NCI-H748 (cell line): ENCODE results near the gene RUNDC3A.
"Not testable (repeated sequence)": the region's sequence is repeated elsewhere in the genome, so short reads cannot be mapped to it uniquely, and the experiment has no call there.

Experiments used
- DNase-seq: peaks from one replicate; lab custom pipeline; 2025; ENCODE audit not compliant: unreplicated experiment; lab: John Stamatoyannopoulos, UW

RUNDC3A gene

DNA sequence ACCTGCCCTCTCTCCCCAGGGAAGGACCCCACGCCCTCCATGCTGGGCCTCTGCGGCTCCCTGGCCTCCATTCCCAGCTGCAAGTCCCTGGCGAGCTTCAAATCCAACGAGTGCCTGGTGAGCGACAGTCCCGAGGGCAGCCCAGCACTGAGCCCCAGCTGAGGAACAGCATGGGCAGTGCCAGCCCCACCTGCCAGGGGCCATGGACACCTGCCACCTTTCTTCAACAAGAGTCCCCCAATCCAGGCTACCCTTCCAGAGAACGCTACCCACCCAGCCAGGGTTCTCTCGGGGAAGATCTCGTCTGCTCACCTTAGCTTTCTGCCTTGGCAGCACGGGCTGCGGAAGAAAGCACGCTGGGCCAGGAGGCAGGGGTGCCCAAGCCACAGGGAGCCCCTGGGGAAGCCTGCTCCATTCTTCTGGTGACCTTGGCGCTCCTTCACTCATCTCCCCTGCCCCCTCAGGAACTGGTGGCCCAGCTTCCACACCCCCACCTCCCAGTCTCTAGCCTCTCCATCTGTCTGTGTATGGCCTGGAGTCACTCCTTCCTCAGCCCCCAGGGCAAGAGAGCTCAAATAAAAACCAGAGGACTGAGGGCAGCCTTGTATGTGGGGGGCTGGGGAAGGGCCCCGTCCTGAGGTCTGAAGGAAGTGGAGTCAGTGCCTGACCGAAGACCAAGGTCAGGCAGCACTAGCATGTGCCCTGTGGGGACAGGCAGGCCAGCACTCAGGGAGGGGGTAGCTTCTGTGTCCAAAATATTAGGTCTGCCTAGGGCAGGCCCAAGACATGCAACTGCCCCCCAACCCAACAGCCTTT is 9.9 kb downstream of the RUNDC3A start:
- DNase-seq = no peak

DNA sequence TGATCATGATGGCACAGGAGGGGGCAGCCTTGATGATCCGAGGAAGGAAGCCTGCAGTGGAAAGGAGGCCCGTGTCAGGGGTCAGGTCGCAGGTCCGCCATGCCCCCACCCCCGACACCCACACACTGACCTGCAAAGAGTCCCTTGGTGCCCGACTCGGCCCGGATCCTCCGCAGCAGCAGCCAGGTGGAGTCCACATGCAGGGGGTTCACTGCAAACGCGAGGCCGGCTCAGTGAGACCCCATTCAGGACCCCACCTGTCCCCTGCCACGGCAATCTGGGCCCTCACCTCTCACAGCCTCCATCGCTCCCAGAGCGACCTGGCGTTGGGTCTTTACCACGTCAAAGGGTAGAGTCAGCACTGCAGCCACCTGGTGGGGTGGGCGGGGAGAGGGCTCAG is 11.7 kb downstream of the RUNDC3A start:
- DNase-seq = no peak

DNA sequence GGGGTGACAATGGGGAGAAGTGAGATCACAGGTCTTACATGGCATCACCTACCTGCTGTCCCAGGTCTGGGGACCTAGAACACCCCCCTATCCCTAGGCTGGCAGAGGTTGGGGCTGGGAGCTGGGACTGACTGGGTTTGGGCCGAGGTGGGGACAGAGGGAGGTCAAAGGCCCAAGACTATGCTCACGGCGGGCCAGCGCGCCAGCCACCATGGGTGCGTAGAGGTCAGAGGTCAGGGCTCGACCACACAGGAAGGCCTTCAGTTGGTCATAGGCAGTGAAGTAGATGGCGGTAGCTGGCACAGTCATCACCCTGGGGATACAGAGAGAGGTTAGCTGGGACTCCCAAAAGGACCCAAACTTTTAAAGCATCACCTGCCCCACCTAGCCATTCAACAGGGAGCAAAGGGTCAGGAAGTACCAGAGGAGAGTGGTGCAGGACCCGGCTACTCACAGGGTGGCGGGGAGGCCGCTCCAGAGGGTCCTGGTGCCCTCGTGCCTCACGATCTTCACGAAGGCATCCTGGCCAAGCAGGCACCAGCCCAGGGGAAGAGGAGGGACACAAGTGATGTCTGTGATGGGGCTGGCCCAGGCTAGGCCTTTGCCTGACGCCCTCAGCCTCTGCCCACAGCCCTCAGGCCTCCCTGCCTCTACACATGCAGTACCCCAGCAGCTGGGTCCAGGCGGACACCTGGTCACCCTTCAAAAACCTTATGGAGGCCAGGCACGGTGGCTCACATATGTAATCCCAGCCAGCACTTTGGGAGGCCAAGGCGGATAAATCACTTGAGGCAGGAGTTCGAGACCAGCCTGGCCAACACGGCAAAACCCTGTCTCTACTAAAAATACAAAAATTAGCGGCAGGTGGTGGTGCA is 13.1 kb downstream of the RUNDC3A start:
- DNase-seq = no peak

DNA sequence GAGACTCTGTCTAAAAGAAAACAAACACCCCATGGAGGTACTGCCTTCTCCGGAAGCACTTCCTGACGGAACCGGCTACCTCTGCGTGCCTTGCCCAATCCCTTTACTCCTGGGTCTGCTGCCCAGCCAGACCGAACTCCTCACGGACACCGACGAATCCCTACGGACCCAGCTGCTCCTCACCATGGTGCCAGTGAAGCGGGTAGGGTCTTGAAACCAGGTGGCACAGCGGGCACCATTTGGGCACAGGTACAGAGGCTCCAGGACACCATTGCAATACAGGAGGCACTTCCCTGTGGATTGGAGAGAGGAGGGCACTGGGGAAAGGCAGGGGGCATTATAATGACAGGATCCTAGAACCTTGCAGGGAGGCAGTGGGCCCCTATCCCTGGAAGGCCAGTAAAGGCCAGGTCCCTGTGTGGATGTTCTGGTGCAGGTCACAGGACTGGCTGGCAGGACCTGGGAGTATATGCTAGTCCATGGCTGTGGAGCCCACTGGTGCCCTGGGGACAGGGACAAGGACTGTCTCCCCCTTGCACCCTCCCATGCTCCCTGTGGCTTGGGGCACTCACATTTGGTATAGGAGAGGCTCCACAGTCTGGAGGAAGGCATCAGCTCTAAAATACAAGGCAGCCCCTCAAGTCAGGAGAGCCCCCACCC is 14.0 kb downstream of the RUNDC3A start:
- DNase-seq = no peak

DNA sequence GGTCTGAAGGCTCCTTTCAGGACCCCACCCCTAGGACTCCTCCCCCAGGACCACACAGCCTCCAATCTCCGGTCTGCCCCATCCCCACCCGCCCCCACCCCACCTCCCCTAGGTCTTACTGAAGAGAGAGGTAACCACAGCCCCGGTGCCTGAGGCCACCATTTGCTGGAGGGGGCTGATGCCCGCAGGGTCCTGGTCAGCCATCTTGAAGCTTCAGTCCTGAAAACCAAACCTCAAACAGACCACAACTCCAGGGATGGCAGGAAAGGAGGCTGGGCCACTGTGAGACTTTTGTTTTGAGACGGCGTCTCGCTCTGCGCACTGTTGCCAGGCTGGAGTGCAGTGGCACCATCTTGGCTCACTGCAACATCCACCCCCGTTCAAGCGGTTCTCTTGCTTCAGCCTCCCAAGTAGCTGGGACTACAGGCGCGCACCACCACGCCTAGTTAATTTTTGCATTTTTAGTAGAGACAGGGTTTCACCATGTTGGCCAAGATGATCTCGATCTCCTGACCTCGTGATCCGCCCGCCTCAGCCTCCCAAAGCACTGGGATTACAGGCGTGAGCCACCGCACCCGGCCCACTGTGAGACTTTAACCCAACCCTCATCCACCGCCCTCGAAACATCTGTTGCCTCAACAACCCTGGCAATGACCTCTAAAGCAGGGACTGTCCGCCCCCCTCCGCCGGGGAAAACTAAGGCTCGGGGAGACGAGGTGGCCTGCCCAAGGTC is 15.1 kb downstream of the RUNDC3A start:
- DNase-seq = no peak

DNA sequence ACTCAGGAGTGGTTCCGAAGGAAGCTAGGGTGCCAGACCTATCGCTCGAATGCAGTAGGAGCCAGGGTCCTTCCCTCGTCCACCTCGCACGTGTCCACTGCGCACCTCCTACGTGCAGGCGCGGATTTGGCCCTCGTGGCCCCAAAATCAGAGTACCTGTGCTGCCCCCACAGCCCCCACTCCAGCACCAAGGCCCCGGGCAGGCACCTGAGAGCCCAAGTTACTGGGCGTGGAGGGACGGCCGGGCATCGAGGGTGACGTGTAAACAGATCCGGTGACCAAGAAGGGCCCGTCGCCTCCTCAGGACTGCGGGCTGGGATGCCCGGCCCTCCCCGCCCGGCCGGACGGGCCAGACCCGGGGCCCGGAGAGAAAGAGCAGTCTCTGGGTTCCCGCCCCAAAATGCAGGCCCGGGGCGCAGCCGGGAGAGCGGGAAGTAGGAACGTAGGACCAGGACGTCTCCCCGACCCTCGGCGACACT is 15.7 kb downstream of the RUNDC3A start:
- DNase-seq = peak; percentile 50

DNA sequence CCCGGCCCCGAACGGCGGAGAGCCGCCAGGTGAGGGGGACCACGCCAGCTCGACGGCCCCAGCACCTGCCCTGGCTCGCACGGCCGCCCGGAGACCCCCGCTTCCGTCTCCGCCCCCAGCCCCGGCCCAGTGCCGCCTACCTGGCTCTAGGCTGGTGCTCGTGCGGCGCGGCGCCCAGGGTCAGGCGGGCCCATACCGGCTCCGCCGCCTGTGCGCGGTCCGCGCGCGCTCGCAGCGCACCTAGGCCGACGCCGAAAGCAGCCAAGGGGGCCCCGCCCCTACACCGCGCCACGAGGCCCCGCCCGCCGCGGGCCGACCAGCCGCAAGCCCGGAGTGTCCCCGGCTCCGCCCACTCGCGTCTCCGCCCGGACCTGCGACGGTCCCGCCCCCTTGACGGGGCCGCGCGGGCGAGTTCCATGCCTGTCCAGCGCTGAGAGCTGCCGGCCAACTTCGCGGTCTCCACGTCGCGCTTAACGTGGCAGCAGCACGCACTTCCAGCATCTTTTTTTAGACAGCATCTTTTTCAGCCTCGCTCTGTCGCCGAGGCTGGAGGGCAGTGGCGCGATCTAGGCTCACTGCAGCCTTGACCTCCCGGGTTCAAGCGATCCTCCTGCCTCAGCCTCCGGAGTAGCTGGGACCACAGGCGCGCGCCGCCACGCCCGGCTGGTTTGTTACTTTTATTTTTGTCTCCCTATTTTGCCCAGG is 16.3 kb downstream of the RUNDC3A start, which contains the start of gene SLC25A39:
Gene SLC25A39, minus strand, starts transcription at position 253 of the 705 bp plus-strand sequence. CDS start 1,261 bp downstream, outside the sequence.
- peak; percentile 95 for DNase-seq

DNA sequence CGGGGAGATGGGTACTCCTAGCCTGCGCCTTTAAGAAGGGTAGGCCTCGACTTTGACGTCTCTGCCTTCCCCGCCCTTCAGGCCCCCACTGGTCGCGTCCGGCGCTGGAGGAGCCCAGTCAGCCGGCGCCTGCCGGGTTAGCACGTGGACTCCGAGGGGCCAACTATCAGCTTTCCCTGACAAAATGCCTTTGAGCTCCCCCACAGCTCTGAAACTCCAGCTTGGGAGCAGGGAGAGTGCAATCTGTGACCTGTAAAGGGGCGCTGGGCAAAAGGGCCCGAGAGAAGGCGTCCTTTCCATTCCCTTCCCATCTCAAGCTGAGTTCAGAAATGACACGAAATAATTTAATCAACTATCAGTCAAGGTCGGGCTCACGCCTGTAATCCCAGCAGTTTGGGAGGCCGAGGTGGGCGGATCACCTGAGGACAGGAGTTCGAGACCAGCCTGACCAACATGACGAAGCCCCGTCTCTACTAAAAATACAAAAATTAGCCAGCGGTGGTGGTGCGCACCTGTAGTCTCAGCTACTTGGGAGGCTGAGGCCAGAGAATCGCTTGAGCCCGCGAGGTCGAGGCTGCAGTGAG is 18.6 kb downstream of the RUNDC3A start:
- DNase-seq = peak; percentile 98

DNA sequence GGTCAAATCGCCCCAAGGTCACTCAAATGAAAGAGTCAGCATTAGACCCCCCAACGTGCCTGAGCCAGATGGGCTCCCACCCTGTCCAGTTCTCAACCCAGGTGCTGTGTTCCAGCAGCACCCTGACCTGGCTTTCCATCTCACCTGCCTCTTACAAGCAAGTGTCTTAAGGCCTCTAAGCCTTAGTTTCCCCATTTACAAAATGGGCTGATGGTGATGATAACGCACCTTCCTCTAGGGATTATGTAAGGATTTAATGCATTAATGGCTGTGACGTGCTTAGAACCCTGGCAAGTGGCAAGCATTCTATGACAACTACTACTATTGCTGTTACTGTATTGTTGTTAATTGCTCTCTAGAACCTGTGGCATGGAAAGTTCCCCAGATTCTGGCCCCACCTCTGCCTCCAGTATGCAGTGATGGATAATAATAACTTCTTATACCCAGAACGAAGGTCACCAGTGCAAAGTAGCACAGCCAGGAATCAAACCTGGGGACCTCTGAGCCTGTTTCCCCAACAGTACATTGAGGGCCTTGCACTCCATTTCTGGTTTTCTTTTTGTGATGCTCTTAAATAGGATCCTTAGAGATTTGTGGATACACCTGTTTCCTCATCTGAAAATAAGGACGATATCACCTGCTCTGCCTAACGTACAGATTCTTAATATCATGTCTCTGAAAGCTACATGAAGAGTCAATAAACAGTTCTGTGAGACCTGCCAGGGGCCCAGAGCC is 19.5 kb downstream of the RUNDC3A start:
- DNase-seq = no peak

DNA sequence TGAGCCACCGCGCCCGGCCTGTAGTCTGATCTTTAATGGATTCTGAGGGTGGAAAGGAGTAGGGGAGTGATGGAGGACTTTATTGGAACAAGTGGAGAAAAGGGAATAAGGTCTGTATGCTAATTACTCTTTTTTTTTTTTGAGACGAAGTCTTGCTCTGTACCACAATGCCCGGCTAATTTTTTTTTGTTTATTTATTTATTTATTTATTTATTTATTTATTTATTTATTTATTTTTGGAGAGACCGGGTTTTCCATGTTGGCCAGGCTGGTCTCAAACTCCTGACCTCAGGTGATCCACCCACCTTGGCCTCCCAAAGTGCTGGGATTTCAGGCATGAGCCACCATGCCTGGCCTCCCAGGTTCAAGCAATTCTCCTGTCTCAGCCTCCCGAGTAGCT is 21.1 kb downstream of the RUNDC3A start:
- DNase-seq = not testable (repeated sequence)

DNA sequence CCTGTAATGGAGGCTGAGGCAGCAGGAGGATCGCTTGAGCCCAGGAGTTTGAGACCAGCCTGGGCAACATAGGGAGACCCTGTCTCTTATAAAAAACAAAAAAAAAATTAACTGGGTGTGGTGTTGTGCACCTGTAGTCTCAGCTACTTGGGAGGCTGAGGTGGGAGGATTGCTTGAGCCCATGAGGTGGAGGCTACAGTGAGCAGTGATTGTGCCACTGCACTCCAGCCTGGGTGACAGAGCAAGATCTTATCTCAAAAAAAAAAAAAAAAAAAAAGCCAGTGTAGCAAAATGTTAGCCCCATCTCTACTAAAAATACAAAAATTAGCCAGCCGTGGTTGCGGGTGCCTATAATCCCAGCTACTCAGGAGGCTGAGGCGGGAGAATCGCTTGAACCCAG is 21.9 kb downstream of the RUNDC3A start:
- DNase-seq = not testable (repeated sequence)

DNA sequence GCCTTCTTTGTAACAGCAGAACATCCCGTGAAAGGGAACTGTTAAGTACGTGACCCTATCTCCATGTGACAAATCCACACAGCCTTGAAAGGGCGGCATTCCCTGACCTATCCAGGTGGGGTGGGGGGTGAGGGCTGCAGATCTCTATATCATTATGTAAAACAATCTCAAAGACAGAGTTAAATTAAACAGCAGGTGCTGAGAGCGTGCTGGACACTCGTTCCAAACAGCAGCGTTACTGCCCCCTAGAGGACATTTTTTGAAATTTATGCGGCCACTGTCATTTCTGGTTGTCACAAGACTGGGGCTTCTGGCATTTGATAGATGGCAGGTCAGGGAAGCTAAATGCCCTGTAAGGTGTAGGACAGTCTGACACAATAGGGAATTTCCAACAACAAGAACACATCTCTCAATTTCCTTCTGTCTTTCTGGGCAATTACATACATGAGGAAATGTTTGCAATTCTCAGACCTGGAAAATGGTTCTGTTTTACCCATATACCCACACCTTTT is 22.9 kb downstream of the RUNDC3A start:
- peak; percentile 87 for DNase-seq

DNA sequence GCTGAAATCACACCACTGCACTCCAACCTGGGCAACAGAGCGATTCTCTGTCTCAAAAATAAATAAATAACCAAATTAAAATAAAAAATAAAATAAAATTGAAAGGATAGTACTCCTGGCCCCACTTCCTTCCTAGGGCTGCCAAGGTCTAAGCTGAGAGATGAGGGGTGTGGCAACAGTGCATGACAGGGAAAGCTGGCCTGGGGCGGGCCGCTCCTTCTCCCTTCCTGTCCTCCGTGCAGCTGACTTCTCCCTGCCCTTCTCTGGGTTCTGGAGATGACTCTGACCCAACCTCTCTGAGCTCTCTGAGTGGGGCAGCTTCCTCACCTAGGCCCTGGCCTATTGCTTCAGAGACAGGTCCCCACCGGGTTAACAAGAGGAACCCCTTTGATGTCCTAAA is 25.0 kb downstream of the RUNDC3A start:
- DNase-seq = no peak

DNA sequence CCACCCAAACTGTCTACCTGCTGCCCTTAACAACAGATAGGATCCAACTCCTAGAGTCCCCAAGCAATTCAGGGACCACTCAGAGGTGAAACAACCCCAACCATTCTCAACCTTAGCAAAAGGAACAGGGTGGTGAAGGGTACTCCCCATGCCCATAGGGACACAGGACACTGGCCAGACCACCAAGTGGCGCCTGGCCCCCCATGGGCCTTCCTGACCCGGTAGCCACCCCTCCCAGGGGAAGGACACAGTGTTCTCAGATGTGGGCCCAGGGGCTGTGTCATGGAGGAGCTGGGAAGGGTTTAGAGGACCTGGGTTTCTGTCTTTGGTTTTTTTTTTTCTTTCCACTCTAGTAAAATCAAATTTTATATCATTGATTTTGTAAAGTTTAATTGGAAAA is 25.9 kb downstream of the RUNDC3A start:
- no peak for DNase-seq

DNA sequence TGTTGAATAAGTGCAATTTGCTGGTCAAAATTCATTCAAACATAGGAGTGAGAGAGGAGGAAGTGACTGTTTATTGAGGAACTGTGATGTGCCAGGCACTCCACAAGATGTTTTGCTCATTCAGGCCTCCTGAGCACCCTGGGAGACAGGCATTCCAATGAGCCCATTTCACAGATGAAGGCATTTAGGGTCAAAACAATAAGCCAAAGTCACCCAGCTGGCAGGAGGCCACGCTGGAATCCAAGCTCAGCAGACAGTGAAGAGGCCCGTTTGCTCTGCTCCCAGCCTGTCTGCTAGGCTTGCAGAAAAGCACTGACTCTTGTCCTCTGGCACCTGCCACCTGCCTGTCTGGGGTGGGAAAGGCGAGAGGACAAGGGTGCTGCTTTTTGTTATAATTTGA is 26.3 kb downstream of the RUNDC3A start:
- no peak for DNase-seq

DNA sequence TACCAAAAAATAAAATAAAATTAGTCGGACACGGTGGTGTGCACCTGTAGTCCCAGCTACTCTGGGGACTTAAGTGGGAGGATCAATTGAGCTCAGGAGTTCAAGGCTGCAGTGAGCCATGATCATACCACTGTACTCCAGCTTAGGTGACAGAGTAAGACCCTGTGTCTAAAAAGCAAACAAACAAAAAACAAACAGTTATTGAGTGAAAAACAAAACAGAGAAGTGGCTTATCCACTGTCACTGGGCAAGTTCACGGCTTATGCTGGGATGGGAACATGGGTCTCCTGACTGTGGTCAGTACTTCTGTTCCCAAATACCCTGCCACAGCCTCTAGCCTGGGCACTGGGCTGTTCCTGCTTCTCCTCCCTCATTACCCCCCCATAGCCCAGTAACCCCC is 27.2 kb downstream of the RUNDC3A start:
- no peak for DNase-seq

DNA sequence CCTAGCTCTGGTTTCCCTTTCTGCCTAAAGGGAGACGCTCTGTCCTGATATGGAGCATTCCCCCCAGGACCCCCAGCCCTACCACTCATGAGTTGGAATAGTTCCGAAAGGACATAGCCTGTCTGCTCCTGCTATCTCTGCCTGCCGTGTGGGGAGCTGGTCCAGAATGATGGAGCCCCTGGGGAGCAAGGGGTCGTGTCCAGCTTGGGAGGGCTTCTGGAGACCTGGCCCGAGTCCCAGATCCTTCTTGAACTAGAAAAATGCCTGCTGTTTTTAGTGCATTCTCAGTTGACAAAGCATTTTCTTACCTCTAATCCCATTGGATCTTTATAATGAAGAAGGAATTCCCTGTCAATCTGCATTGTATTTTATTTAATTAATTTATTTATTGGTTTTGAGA is 27.6 kb downstream of the RUNDC3A start:
- DNase-seq = no peak

DNA sequence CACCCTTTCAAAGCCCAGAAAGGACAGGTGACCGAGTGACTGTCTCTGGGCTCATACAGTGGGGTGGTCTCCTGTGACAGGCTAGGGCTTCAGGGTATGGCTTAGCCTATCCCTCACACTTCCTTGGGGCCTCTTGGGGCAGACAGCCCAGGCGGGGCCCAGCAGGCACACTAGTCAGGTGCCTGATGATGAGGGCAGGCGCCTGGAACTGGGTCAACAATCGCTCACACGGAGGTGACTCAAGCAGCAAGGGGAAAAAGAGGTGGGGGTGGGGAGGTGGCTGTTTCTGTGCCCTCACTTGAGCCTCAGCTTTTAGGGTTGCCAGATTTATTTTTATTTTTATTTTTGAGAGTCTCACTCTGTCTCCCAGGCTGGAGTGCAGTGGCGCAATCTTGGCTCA is 30.3 kb downstream of the RUNDC3A start:
- no peak for DNase-seq

DNA sequence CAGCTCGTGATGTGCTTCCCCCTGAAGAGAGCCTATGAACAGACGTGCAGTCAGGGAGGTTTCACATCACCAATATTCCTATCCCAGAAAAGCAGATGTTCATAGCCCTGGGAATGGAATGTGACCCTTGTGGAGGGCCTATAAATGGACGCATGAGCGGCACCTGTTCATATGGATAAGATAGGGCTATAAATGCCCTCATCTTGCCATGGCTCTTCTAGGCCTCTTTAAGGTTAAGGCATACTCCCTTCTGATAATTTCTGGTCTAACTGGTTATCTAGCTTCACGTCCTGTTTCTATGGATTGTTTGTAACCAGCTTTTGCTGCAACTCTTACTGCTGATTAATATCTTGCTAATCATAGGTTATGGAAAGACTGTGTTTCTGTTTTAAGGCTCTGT is 32.2 kb downstream of the RUNDC3A start:
- DNase-seq = not testable (repeated sequence)
